H1 (cell line): ENCODE data around the gene UBE2K. TPM values are rescaled to one million over a fixed set of nuclear protein-coding genes. Genes with fewer than 3 reads are reported as not detected.

Experiments used
- CTCF ChIA-PET: fragments of 300-600 bp; sonication (Branson Sonifier 250); formaldehyde crosslinking; loops from one replicate; lab custom pipeline; 2021; ENCODE audit not compliant: partially characterized antibody; lab: Charles Lee
- POLR2A ChIA-PET: fragments of 300-600 bp; sonication (Branson Sonifier 250); formaldehyde crosslinking; loops from one replicate; lab custom pipeline; 2021; ENCODE audit warnings: inconsistent platforms; ENCODE audit not compliant: partially characterized antibody; lab: Charles Lee
- DNase-seq, 2 experiments: peaks; one replicate each; pipeline versions ENCODE4 v3.0.0 to v3.0.0-alpha.2; 2010 to 2022; ENCODE audit warnings: low spot score in 2 of 2, low read depth in 1 of 2, mixed read lengths in 1 of 2
- FAIRE-seq: peaks from 2 replicates; lab custom pipeline; 2011; peaks lifted over from hg19 to GRCh38; lab: Jason Lieb, UNC
- H2AFZ ChIP-seq: 2 replicates; pipeline ENCODE4 v1.8.1; 2012; ENCODE audit warnings: low read length, inconsistent platforms
- H2AK5ac ChIP-seq: 2 replicates; pipeline ENCODE4 v1.6.1; 2013; ENCODE audit warnings: low read depth, low read length
- H2BK120ac ChIP-seq: replicated peaks from 2 replicates; pipeline ENCODE3; 2013; ENCODE audit warnings: low read depth, low read length, inconsistent platforms
- H2BK12ac ChIP-seq: 2 replicates; pipeline ENCODE4 v1.6.1; 2013; ENCODE audit warnings: low read depth, low read length
- H2BK15ac ChIP-seq: 2 replicates; pipeline ENCODE4 v1.6.1; 2013; ENCODE audit warnings: low read length
- H2BK20ac ChIP-seq: 2 replicates; pipeline ENCODE4 v1.6.1; 2013; ENCODE audit warnings: low read length
- H2BK5ac ChIP-seq: 2 replicates; pipeline ENCODE4 v1.6.1; 2013; ENCODE audit warnings: low read depth, low read length
- H3K14ac ChIP-seq: 2 replicates; pipeline ENCODE4 v1.6.1; 2013; ENCODE audit warnings: inconsistent platforms; ENCODE audit not compliant: insufficient read length
- H3K18ac ChIP-seq: 2 replicates; pipeline ENCODE4 v1.6.1; 2013; ENCODE audit warnings: low read length; ENCODE audit errors: extremely low read depth
- H3K23ac ChIP-seq: 2 replicates; pipeline ENCODE4 v1.6.1; 2013; ENCODE audit warnings: inconsistent platforms; ENCODE audit not compliant: insufficient read length
- H3K23me2 ChIP-seq: 2 replicates; pipeline ENCODE4 v1.6.1; 2013; ENCODE audit warnings: low read depth, low read length
- H3K27ac ChIP-seq: 2 replicates; pipeline ENCODE4 v1.6.1; 2011; ENCODE audit warnings: low read depth, low read length, inconsistent platforms
- H3K27me3 ChIP-seq, 4 experiments: replicated peaks in 1 of 4; 1 replicate in 1 of 4; 2 replicates in 3 of 4; pipeline versions ENCODE4 v1.6.1 to v1.8.1; 2011 to 2013; ENCODE audit warnings: low read length in 3 of 4, mild to moderate bottlenecking in 3 of 4, inconsistent platforms in 2 of 4, mixed read lengths in 2 of 4, moderate library complexity in 1 of 4; ENCODE audit not compliant: control insufficient read depth in 3 of 4, insufficient read depth in 3 of 4; ENCODE audit errors: extremely low read depth in 1 of 4
- H3K36me3 ChIP-seq, 4 experiments: 2 replicates each; pipeline versions ENCODE4 v1.6.1 to v1.8.1; 2011 to 2013; ENCODE audit warnings: mild to moderate bottlenecking in 4 of 4, low read length in 3 of 4, moderate library complexity in 2 of 4, control low read depth in 1 of 4, inconsistent platforms in 1 of 4; ENCODE audit not compliant: insufficient read depth in 4 of 4, control insufficient read depth in 2 of 4
- H3K4ac ChIP-seq: replicated peaks from 2 replicates; pipeline ENCODE3; 2013; ENCODE audit warnings: low read length, low read depth, mixed read lengths, inconsistent platforms; ENCODE audit not compliant: insufficient read length
- H3K4me1 ChIP-seq, 4 experiments: replicated peaks in 1 of 4; 1 replicate in 1 of 4; 2 replicates in 3 of 4; pipeline versions ENCODE4 v1.6.1 to v1.8.1; 2011 to 2013; ENCODE audit warnings: low read length in 3 of 4, inconsistent platforms in 2 of 4, mixed read lengths in 1 of 4; ENCODE audit not compliant: insufficient read depth in 4 of 4, control insufficient read depth in 3 of 4
- H3K4me2 ChIP-seq, 2 experiments: 2 replicates each; pipeline versions ENCODE4 v1.6.1 to v1.8.1; 2011 to 2013; ENCODE audit warnings: low read depth in 2 of 2, low read length in 2 of 2, control low read depth in 1 of 2, inconsistent platforms in 1 of 2, mild to moderate bottlenecking in 1 of 2; ENCODE audit not compliant: insufficient read depth in 1 of 2
- H3K4me3 ChIP-seq, 4 experiments: fragments of 200-600, 300-600 bp in 1 of 4; sonication (generic), shearing (Covaris generic), sonication (Bioruptor Twin) in 1 of 4; 2 replicates each; pipeline versions ENCODE4 v1.5.1 to v1.8.1; 2011 to 2016; ENCODE audit warnings: low read length in 4 of 4, low read depth in 3 of 4, control low read depth in 2 of 4, inconsistent platforms in 2 of 4, mild to moderate bottlenecking in 2 of 4, mixed read lengths in 1 of 4, moderate library complexity in 1 of 4; ENCODE audit not compliant: insufficient read depth in 2 of 4; ENCODE audit errors: extremely low read depth in 1 of 4
- H3K56ac ChIP-seq: replicated peaks from 2 replicates; pipeline ENCODE3; 2013; ENCODE audit warnings: low read depth, mild to moderate bottlenecking, mixed read lengths, low read length, inconsistent platforms; ENCODE audit not compliant: insufficient read length
- H3K79me1 ChIP-seq: 2 replicates; pipeline ENCODE4 v1.6.1; 2013; ENCODE audit warnings: low read depth, low read length, control low read depth
- H3K79me2 ChIP-seq, 2 experiments: 2 replicates each; pipeline versions ENCODE4 v1.6.1 to v1.8.1; 2012 to 2013; ENCODE audit warnings: low read length in 2 of 2, mild to moderate bottlenecking in 2 of 2, inconsistent platforms in 1 of 2; ENCODE audit not compliant: insufficient read depth in 2 of 2, control insufficient read depth in 1 of 2
- H3K9ac ChIP-seq, 4 experiments: replicated peaks in 1 of 4; 1 replicate in 1 of 4; 2 replicates in 3 of 4; pipeline versions ENCODE4 v1.6.1 to v1.8.1; 2011 to 2013; ENCODE audit warnings: low read depth in 3 of 4, low read length in 3 of 4, control low read depth in 2 of 4, mild to moderate bottlenecking in 2 of 4, moderate library complexity in 2 of 4, inconsistent platforms in 1 of 4; ENCODE audit errors: extremely low read depth in 1 of 4
- H3K9me3 ChIP-seq, 2 experiments: 2 replicates each; pipeline versions ENCODE4 v1.6.1 to v1.8.1; 2012 to 2013; ENCODE audit warnings: mild to moderate bottlenecking in 2 of 2, moderate library complexity in 2 of 2, control low read depth in 1 of 2, inconsistent platforms in 1 of 2, low read depth in 1 of 2, low read length in 1 of 2, mixed read lengths in 1 of 2; ENCODE audit not compliant: insufficient read depth in 2 of 2
- H4K20me1 ChIP-seq, 2 experiments: replicated peaks in 1 of 2; 2 replicates each; pipeline versions ENCODE3 to v1.8.1; 2011 to 2013; ENCODE audit warnings: inconsistent platforms in 2 of 2, low read length in 2 of 2, mild to moderate bottlenecking in 1 of 2; ENCODE audit not compliant: insufficient read depth in 2 of 2, control insufficient read depth in 1 of 2
- H4K5ac ChIP-seq: 2 replicates; pipeline ENCODE4 v1.6.1; 2013; ENCODE audit warnings: low read length, low read depth, mixed read lengths, inconsistent platforms; ENCODE audit not compliant: insufficient read length
- H4K8ac ChIP-seq: 2 replicates; pipeline ENCODE4 v1.8.0; 2013; ENCODE audit warnings: mild to moderate bottlenecking, moderate library complexity, low read length, inconsistent platforms; ENCODE audit not compliant: insufficient read depth; ENCODE audit errors: extremely low read depth
- H4K91ac ChIP-seq: replicated peaks from 2 replicates; pipeline ENCODE3; 2013; ENCODE audit warnings: low read length, mixed read lengths, inconsistent platforms; ENCODE audit not compliant: insufficient read length
- ATF3 ChIP-seq: IDR thresholded peaks from 2 replicates; pipeline ENCODE4 v1.6.1; 2011; ENCODE audit warnings: low read depth, mild to moderate bottlenecking, low read length; ENCODE audit not compliant: insufficient read depth
- CREB1 ChIP-seq: IDR thresholded peaks from 2 replicates; pipeline ENCODE4 v1.6.1; 2012; ENCODE audit warnings: inconsistent platforms
- CTBP2 ChIP-seq: IDR thresholded peaks from 2 replicates; pipeline ENCODE4 v1.7.0; 2011; ENCODE audit warnings: borderline replicate concordance, mild to moderate bottlenecking, moderate library complexity, mixed read lengths, low read length; ENCODE audit not compliant: insufficient read depth, insufficient read length
- EP300 ChIP-seq, 2 experiments: IDR thresholded peaks; 1 replicate in 1 of 2; 2 replicates in 1 of 2; pipeline ENCODE4 v1.6.1; 2011 to 2012; ENCODE audit warnings: low read depth in 2 of 2, low read length in 2 of 2, mild to moderate bottlenecking in 2 of 2, borderline replicate concordance in 1 of 2, inconsistent platforms in 1 of 2, moderate library complexity in 1 of 2
- HDAC2 ChIP-seq, 2 experiments: fragments of 300-600 bp in 1 of 2; sonication (generic) in 1 of 2; IDR thresholded peaks; 2 replicates each; pipeline ENCODE4 v1.6.1; 2011 to 2012; ENCODE audit warnings: low read depth in 2 of 2, low read length in 2 of 2, mild to moderate bottlenecking in 2 of 2, moderate library complexity in 2 of 2, borderline replicate concordance in 1 of 2, inconsistent platforms in 1 of 2
- KDM5A ChIP-seq: fragments of 200-600 bp; IDR thresholded peaks from 2 replicates; pipeline ENCODE4 v1.7.1; 2012; ENCODE audit warnings: mild to moderate bottlenecking, low read length, inconsistent platforms, mixed read lengths
- POLR2A ChIP-seq, 2 experiments: IDR thresholded peaks; 1 replicate in 1 of 2; 2 replicates in 1 of 2; pipeline ENCODE4 v1.6.1; 2011; ENCODE audit warnings: low read depth in 2 of 2, low read length in 2 of 2, mild to moderate bottlenecking in 2 of 2; ENCODE audit errors: control extremely low read depth in 1 of 2
- SIX5 ChIP-seq: IDR thresholded peaks from 2 replicates; pipeline ENCODE4 v1.6.1; 2011; ENCODE audit warnings: mild to moderate bottlenecking, low read depth, low read length
- SP2 ChIP-seq: IDR thresholded peaks from 2 replicates; pipeline ENCODE4 v1.6.1; 2012; ENCODE audit warnings: mild to moderate bottlenecking, low read length, inconsistent platforms
- ZNF274 ChIP-seq: IDR thresholded peaks from 2 replicates; pipeline ENCODE4 v1.7.0; 2012; ENCODE audit warnings: low read length, borderline replicate concordance; ENCODE audit errors: extremely low read depth
- WGBS, 2 experiments: shearing (Covaris generic) in 1 of 2; methylation state at CpG; one replicate each; pipeline versions ENCODE4 v1.1.6 to v1.1.7; 2013 to 2015; ENCODE audit warnings: low lambda C conversion rate in 2 of 2, mixed read lengths in 2 of 2, inconsistent platforms in 1 of 2, low coverage in 1 of 2, missing lambda C conversion rate in 1 of 2; ENCODE audit not compliant: insufficient replicate concordance in 2 of 2, insufficient coverage in 1 of 2, insufficient read length in 1 of 2; ENCODE audit errors: extremely low coverage in 1 of 2, missing lambda C conversion rate in 1 of 2; 5-methylcytosine and 5-hydroxymethylcytosine counted together
- polyA plus RNA-seq, 7 experiments: library from polyadenylated mRNA; depleted of rRNA in 3 of 7; stranded (reverse) in 5 of 7; unstranded in 2 of 7; fragments of >200 nt in 5 of 7; fragments of 200-250 nt in 2 of 7; gene quantifications; 1 replicate in 5 of 7; 2 replicates in 1 of 7; 4 replicates in 1 of 7; pipeline versions ENCODE4 v1.2.1 to v1.2.3, GENCODE V29; 2011 to 2013; ENCODE audit warnings: missing spikeins in 2 of 7, mixed read lengths in 2 of 7
- total RNA-seq: library from RNA; stranded (reverse); fragmentation: NEBNext Ultra II Directional; extraction: Animal tissue kit (Norgen Biotek cat#: 25700); gene quantifications from 2 replicates; pipeline ENCODE4 v1.2.1, GENCODE V29; 2021

The UBE2K gene
- total and polyA plus RNA-seq, 2 of the 8 experiments (the other 6 are each of a cell fraction or from before 2014, with no cell fraction given): 53.6 to 174 TPM

- CTCF ChIA-PET: interaction anchor here (0.6 kb wide), 1 partner anchor 55 kb away, joined by 6 read pairs; no protein-coding TSS in a partner anchor
- POLR2A ChIA-PET: interaction anchor here (1.3 kb wide), 1 partner anchor 18 kb away, joined by 7 read pairs; the partner anchor contains the start of gene UBE2K
Observed at GRCh38 chr4:39716356-39716755, 18.4 kb downstream of the UBE2K start.

More at GRCh38 chr4:39716356-39716755, 18.4 kb downstream of the UBE2K start:
- Histone ChIP-seq H4K5ac (no peak overlapping the region), H2BK20ac (no peak overlapping the region), H3K18ac (no peak overlapping the region), H2BK5ac (no peak overlapping the region), H3K4me1 (no peaks in the 10 kb centered on the region; a peak in 2 of 7 replicates), H3K56ac (no peak overlapping the region), H4K8ac (peak overlapping the region; percentile 14; the same call in 1 of the 2 replicates), H3K79me1 (no peaks in the 10 kb centered on the region; the same call in 1 of the 2 replicates), H2BK12ac (no peak overlapping the region), H2AK5ac (no peak overlapping the region), H3K4me2 (no peak overlapping the region), H3K14ac (no peak overlapping the region), H3K9me3 (no peaks in the 10 kb centered on the region; a peak in 1 of 4 replicates), H3K23ac (no peak overlapping the region), H2AFZ (no peak overlapping the region), H3K27ac (no peak overlapping the region), H3K4ac (no peak overlapping the region), H3K27me3 (no peaks in the 10 kb centered on the region), H4K91ac (no peak overlapping the region), H3K23me2 (no peaks in the 10 kb centered on the region), H4K20me1 (peaks cover 7 to 16% of the 10 kb centered on the region in 2 experiments), H3K4me3 (no peak overlapping the region), H3K36me3 (peaks cover 0 to 8% (median 3%) of the 10 kb centered on the region in 4 experiments; a peak in 3 of 8 replicates), H2BK15ac (no peak overlapping the region), H2BK120ac (no peak overlapping the region), H3K79me2 (peaks cover 32 to 96% of the 10 kb centered on the region in 2 experiments), H3K9ac (no peak overlapping the region)
- FAIRE-seq (no peak), DNase-seq (no peak)
- WGBS, 2 experiments: 87% methylated on average over 11 of the region's 11 CpGs; no CpG with 5 or more reads in 1 of the 2 experiments
- TF ChIP-seq SIX5: no peak
- no peak for TF ChIP-seq HDAC2 (IDR thresholded peaks at IDR 0.05; ENCODE audit: borderline replicate concordance in 1 of 2, low read depth in 2 of 2, low read length in 2 of 2)
- TF ChIP-seq KDM5A: no peak
- no peak for TF ChIP-seq ZNF274
- TF ChIP-seq CTBP2: no peak
- no peak for TF ChIP-seq EP300 (IDR thresholded peaks at IDR 0.05; ENCODE audit: borderline replicate concordance in 1 of 2, low read depth in 2 of 2, low read length in 2 of 2)
- no peak for TF ChIP-seq POLR2A (IDR thresholded peaks at IDR 0.05; ENCODE audit: control extremely low read depth in 1 of 2, low read depth in 2 of 2, low read length in 2 of 2)
- TF ChIP-seq SP2: no peak
- no peak for TF ChIP-seq CREB1
- no peak for TF ChIP-seq ATF3
